K562 (cell line): ENCODE measurements around the gene KLHL41. TPM values are rescaled to one million over a fixed set of nuclear protein-coding genes. Genes with fewer than 3 reads are reported as not detected.
A peak's percentile ranks its signal among the peaks of the same experiment; 100 is the strongest.

ENCODE experiments used
- ATF7 ChIP-seq: fragments of 450-650 bp; IDR thresholded peaks from 2 replicates; pipeline ENCODE4 v1.7.1; 2014; ENCODE audit warnings: mild to moderate bottlenecking, moderate library complexity
- BCOR ChIP-seq: fragments of 450-650 bp; IDR thresholded peaks from 2 replicates; pipeline ENCODE4 v1.6.1; 2016
- POLR2B ChIP-seq: fragments of 450-650 bp; IDR thresholded peaks from 2 replicates; pipeline ENCODE4 v1.6.1; 2018; ENCODE audit warnings: low read depth; ENCODE audit not compliant: partially characterized antibody
- PRPF4 ChIP-seq: fragments of 200-400 bp; formaldehyde crosslinking; IDR thresholded peaks from one replicate; pipeline ENCODE4 v1.6.1; 2017; ENCODE audit warnings: low read length, low read depth, mild to moderate bottlenecking; ENCODE audit not compliant: insufficient read depth, poor library complexity, severe bottlenecking
- SLC30A9 ChIP-seq: fragments of 250-450 bp; sonication (Bioruptor Pico); IDR thresholded peaks from 2 replicates; pipeline ENCODE4 v1.8.0; 2022; ENCODE audit warnings: mild to moderate bottlenecking, moderate library complexity
- SMARCE1 ChIP-seq: fragments of 450-650 bp; IDR thresholded peaks from 2 replicates; pipeline ENCODE4 v1.7.1; 2016; ENCODE audit warnings: mild to moderate bottlenecking
- ZNF41 ChIP-seq: fragments of 250-450 bp; sonication (Bioruptor Pico); conservative IDR thresholded peaks from 2 replicates; pipeline ENCODE4 v1.4.0; 2020; ENCODE audit warnings: mild to moderate bottlenecking
- ZNF583 ChIP-seq: fragments of 250-450 bp; sonication (Bioruptor Pico); IDR thresholded peaks from 2 replicates; pipeline ENCODE4 v1.4.0; 2020
- polyA plus RNA-seq, 8 experiments: library from polyadenylated mRNA; depleted of rRNA in 4 of 8; stranded (reverse) in 5 of 8; unstranded in 3 of 8; fragments of >200 nt; fragmentation: Nextera tagmentation in 2 of 8; fragmentation: Illumina TruSeq in 1 of 8; extraction: Ambion mirVana in 2 of 8; extraction: Trizol in 1 of 8; gene quantifications; 2 replicates each; pipeline versions ENCODE4 v1.2.1 to v1.2.3, GENCODE V29; 2011 to 2014; ENCODE audit warnings: inconsistent platforms in 1 of 8, missing spikeins in 1 of 8
- total RNA-seq, 7 experiments: library from RNA; depleted of rRNA in 6 of 7; stranded (reverse); fragments of >200 nt in 6 of 7; fragmentation: Illumina TruSeq in 2 of 7; extraction: Trizol in 2 of 7; gene quantifications; 2 replicates each; pipeline versions ENCODE4 v1.2.1 to v1.2.3, GENCODE V29; 2011 to 2021; ENCODE audit warnings: low replicate concordance in 1 of 7
- TF ChIP-seq, protein P1 (sequence below): fragments of 250-450 bp; sonication (Bioruptor Pico); IDR thresholded peaks from 2 replicates; pipeline ENCODE4 v1.4.0; 2020
- TF ChIP-seq, protein P2 (sequence below): fragments of 450-650 bp; IDR thresholded peaks from 2 replicates; pipeline ENCODE4 v1.6.1; 2017; ENCODE audit warnings: mild to moderate bottlenecking, moderate library complexity
- TF ChIP-seq, protein P3 (sequence below): fragments of 450-650 bp; IDR thresholded peaks from 2 replicates; pipeline ENCODE4 v1.6.1; 2017; ENCODE audit warnings: antibody characterized with exemption
- TF ChIP-seq, protein P4 (sequence below): fragments of 250-450 bp; sonication (Bioruptor Pico); IDR thresholded peaks from 2 replicates; pipeline ENCODE4 v1.5.0; 2021
- TF ChIP-seq, protein P5 (sequence below): sonication (generic); formaldehyde crosslinking; IDR thresholded peaks from 2 replicates; pipeline ENCODE4 v1.8.1; 2023; ENCODE audit warnings: mild to moderate bottlenecking, missing genetic modification reagents
- TF ChIP-seq, protein P6 (sequence below): sonication (generic); formaldehyde crosslinking; IDR thresholded peaks from 2 replicates; pipeline ENCODE4 v1.8.0; 2022; ENCODE audit warnings: mild to moderate bottlenecking, low read depth, missing genetic modification reagents

Gene KLHL41
- total and polyA plus RNA-seq, 9 of the 15 experiments (the other 6 are each of a cell fraction or from before 2014, with no cell fraction given), result 0.05 to 1.5 (median 0.09) TPM

DNA sequence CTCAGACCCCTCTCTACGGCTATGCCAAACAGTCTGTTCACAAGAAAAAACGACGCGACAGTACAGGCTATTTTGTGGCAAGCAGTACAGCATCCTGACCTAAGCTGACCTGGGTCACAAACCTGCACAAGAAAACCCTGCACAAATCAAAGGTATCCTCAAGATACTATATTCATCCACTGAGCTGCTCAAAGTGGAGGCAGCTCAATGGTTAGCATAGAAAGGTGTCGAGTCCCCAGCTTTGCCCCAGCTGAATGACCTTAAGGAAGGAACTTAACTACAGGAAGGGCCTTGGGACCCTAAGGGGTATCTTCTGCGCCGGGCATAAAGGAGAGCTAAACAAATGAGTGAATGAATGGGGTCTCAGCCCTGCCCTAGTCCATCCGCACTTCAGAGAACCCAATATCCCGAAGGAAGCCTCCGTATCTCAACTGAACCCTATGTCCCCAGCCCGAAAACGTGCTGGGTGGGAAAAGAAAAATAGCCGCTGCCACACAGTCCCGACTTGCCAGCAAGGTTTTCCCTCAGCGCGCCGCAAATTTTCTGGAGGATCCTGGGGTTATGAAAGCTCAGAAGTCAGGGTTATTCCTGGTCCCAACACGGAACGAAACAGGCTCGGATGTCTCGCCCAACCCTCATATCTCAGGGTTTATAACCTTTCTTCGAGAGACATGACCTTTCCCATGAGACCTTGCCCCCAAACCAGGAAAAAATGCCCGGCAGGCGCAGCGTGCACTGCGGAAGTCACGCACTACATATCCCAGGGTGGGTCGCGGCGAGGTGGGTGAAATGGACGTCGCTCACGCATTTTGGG is 63.9 kb downstream of the KLHL41 start, which contains the start of gene FASTKD1 (continued):
- TF ChIP-seq, protein P1, sequence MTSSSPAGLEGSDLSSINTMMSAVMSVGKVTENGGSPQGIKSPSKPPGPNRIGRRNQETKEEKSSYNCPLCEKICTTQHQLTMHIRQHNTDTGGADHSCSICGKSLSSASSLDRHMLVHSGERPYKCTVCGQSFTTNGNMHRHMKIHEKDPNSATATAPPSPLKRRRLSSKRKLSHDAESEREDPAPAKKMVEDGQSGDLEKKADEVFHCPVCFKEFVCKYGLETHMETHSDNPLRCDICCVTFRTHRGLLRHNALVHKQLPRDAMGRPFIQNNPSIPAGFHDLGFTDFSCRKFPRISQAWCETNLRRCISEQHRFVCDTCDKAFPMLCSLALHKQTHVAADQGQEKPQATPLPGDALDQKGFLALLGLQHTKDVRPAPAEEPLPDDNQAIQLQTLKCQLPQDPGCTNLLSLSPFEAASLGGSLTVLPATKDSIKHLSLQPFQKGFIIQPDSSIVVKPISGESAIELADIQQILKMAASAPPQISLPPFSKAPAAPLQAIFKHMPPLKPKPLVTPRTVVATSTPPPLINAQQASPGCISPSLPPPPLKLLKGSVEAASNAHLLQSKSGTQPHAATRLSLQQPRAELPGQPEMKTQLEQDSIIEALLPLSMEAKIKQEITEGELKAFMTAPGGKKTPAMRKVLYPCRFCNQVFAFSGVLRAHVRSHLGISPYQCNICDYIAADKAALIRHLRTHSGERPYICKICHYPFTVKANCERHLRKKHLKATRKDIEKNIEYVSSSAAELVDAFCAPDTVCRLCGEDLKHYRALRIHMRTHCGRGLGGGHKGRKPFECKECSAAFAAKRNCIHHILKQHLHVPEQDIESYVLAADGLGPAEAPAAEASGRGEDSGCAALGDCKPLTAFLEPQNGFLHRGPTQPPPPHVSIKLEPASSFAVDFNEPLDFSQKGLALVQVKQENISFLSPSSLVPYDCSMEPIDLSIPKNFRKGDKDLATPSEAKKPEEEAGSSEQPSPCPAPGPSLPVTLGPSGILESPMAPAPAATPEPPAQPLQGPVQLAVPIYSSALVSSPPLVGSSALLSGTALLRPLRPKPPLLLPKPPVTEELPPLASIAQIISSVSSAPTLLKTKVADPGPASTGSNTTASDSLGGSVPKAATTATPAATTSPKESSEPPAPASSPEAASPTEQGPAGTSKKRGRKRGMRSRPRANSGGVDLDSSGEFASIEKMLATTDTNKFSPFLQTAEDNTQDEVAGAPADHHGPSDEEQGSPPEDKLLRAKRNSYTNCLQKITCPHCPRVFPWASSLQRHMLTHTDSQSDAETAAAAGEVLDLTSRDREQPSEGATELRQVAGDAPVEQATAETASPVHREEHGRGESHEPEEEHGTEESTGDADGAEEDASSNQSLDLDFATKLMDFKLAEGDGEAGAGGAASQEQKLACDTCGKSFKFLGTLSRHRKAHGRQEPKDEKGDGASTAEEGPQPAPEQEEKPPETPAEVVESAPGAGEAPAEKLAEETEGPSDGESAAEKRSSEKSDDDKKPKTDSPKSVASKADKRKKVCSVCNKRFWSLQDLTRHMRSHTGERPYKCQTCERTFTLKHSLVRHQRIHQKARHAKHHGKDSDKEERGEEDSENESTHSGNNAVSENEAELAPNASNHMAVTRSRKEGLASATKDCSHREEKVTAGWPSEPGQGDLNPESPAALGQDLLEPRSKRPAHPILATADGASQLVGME, result 0 out of 2 replicates have a peak, but pooled peaks have one; percentile 26
- TF ChIP-seq BCOR, result peak; percentile 12; the same call in 1 of the 2 replicates
- TF ChIP-seq, protein P2, sequence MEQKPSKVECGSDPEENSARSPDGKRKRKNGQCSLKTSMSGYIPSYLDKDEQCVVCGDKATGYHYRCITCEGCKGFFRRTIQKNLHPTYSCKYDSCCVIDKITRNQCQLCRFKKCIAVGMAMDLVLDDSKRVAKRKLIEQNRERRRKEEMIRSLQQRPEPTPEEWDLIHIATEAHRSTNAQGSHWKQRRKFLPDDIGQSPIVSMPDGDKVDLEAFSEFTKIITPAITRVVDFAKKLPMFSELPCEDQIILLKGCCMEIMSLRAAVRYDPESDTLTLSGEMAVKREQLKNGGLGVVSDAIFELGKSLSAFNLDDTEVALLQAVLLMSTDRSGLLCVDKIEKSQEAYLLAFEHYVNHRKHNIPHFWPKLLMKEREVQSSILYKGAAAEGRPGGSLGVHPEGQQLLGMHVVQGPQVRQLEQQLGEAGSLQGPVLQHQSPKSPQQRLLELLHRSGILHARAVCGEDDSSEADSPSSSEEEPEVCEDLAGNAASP, result no peak
- TF ChIP-seq ZNF41 (CRISPR knock-in tag), result no peak; the same call in 1 of the 2 replicates
- TF ChIP-seq, protein P3, sequence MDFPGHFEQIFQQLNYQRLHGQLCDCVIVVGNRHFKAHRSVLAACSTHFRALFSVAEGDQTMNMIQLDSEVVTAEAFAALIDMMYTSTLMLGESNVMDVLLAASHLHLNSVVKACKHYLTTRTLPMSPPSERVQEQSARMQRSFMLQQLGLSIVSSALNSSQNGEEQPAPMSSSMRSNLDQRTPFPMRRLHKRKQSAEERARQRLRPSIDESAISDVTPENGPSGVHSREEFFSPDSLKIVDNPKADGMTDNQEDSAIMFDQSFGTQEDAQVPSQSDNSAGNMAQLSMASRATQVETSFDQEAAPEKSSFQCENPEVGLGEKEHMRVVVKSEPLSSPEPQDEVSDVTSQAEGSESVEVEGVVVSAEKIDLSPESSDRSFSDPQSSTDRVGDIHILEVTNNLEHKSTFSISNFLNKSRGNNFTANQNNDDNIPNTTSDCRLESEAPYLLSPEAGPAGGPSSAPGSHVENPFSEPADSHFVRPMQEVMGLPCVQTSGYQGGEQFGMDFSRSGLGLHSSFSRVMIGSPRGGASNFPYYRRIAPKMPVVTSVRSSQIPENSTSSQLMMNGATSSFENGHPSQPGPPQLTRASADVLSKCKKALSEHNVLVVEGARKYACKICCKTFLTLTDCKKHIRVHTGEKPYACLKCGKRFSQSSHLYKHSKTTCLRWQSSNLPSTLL, result no peak
- TF ChIP-seq SLC30A9 (CRISPR knock-in tag), result no peak
- peak; percentile 47 for TF ChIP-seq SMARCE1
- TF ChIP-seq ATF7, result peak; percentile 86
- peak; percentile 72 for TF ChIP-seq POLR2B
- TF ChIP-seq ZNF583 (CRISPR knock-in tag), result peak; percentile 48; the same call in 1 of the 2 replicates
- TF ChIP-seq, protein P4, sequence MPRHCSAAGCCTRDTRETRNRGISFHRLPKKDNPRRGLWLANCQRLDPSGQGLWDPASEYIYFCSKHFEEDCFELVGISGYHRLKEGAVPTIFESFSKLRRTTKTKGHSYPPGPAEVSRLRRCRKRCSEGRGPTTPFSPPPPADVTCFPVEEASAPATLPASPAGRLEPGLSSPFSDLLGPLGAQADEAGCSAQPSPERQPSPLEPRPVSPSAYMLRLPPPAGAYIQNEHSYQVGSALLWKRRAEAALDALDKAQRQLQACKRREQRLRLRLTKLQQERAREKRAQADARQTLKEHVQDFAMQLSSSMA (CRISPR knock-in tag), result 0 out of 2 replicates have a peak, but pooled peaks have one; percentile 38
- TF ChIP-seq, protein P5, sequence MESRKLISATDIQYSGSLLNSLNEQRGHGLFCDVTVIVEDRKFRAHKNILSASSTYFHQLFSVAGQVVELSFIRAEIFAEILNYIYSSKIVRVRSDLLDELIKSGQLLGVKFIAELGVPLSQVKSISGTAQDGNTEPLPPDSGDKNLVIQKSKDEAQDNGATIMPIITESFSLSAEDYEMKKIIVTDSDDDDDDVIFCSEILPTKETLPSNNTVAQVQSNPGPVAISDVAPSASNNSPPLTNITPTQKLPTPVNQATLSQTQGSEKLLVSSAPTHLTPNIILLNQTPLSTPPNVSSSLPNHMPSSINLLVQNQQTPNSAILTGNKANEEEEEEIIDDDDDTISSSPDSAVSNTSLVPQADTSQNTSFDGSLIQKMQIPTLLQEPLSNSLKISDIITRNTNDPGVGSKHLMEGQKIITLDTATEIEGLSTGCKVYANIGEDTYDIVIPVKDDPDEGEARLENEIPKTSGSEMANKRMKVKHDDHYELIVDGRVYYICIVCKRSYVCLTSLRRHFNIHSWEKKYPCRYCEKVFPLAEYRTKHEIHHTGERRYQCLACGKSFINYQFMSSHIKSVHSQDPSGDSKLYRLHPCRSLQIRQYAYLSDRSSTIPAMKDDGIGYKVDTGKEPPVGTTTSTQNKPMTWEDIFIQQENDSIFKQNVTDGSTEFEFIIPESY (CRISPR knock-in tag), result no peak
- TF ChIP-seq, protein P6, sequence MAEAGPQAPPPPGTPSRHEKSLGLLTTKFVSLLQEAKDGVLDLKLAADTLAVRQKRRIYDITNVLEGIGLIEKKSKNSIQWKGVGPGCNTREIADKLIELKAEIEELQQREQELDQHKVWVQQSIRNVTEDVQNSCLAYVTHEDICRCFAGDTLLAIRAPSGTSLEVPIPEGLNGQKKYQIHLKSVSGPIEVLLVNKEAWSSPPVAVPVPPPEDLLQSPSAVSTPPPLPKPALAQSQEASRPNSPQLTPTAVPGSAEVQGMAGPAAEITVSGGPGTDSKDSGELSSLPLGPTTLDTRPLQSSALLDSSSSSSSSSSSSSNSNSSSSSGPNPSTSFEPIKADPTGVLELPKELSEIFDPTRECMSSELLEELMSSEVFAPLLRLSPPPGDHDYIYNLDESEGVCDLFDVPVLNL (CRISPR knock-in tag), result no peak
- no peak for TF ChIP-seq PRPF4
